Cerebellar cortex (tissue), 1 donor: ENCODE measurements around the gene TBX4.
"Not testable (repeated sequence)": the region's sequence is repeated elsewhere in the genome, so short reads cannot be mapped to it uniquely, and the experiment has no call there.

Experiments used
- DNase-seq: peaks from one replicate; pipeline ENCODE4 v3.0.0-alpha.2; 2015; ENCODE audit warnings: low spot score

TBX4 gene

DNA sequence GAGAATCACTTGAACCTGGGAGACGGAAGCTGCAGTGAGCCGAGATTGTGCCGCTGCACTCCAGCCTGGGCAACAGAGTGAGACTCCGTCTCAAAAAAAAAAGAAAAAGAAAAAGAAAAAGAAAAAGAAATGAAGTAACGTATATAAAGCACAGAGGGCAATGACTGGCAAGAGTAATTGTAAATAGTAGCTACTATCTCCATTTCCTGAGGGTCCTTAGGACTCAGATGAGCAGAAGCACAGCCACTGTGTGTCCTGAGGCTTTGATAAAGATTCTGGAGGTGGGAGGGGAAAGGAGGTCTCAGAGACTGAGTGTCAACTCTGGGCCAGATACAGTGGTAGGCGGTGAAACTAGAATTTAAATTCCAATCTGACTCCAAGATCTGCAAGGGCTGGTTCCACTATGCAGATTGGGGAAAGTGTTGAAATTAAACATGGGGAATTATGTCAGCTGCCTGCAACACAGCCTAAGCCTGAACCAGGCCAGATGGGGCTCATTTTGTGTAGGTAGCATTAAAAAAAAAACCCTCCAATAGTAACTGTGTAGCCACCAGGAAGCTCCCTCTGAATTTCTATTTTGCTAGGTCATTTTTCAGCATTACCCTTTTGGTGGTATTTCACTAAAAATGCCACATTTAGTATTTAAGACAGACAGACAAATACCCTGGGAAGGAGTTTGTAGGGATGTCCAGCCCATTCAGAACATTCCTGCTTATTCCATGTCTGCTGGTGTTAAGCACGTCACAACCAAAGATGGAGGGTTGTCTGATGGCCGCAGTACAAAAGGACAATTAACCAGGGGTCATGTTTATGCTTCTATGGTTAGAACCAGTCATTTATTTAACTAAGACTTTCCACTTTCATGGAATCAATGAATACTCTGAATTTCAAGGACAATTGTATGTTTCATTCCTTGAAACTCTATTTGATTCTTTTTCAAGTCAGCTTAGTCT, 46.1 kb downstream of the TBX4 start:
- no peak for DNase-seq

DNA sequence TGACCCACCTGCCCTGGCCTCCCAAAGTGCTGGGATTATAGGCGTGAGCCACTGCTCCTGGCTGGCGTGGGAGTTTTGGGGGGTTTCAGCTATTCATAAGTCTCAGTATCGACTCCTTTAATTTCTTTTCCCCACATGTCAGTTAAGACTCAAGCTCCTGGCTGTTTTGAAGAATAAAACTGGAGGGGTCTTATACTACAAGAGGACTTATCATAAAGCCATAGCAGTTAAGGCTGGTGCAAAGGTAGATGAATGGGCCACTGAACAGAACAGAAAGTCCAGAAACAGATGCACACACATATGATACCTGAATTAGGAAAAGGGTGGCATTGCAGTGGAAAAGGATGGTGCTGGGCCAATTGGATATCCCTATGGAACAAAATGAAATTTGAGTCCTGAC, 47.4 kb downstream of the TBX4 start:
- no peak for DNase-seq

DNA sequence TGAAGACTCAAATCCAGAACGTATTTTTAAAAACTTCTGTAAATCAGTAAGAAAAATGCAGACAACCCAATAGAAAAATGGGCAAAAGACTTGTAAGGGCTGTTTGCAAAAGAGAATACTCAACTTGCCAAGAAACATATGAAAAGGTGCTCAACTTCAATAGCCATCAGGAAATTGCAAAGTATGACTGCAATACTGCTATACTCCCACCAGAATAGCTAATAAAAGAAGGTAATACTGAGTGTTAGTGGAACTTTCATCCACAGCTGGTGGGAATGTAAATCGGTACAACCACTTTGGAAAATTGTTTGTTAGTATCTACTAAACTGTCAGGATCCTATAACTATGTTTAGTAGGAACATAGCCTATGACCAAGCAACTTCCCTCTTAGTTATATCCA, 48.1 kb downstream of the TBX4 start:
- DNase-seq = no peak

DNA sequence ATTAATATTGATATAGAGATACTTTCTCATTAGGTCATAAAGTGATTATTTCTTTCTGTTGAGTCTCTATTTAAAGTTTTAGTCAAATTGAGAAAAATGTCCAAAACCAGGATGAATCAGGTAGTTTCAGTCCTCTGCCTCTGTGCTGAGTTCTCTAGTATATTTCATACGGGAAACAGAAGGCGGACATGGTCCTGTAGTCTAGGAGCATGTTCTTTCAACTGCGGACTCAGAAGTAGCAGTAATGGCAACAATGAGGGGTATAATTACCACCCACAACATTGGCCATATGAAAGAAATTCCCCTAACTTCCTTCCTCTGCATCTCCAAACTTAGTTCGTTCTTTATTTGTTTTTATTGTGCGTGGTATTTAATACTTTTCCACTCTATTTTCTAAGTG, 50.1 kb downstream of the TBX4 start:
- DNase-seq = no peak

DNA sequence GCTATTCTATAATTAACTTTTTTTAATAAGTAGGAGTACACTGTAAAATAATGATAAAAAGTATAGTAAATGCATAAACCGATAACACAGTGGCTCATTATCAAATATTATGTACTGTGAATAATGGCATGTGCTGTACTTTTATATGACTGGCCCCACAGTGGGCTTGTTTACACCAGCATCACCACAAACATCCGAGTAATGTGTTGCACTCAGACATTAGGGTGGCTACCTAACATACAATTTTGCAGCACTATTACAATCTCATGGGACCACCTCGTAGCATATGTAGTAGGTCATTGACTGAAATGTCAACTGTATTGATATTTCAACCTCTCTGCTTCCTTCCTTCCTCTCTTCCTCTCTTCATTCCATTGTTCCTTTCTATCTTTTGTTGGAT, 51.7 kb downstream of the TBX4 start:
- DNase-seq = no peak

DNA sequence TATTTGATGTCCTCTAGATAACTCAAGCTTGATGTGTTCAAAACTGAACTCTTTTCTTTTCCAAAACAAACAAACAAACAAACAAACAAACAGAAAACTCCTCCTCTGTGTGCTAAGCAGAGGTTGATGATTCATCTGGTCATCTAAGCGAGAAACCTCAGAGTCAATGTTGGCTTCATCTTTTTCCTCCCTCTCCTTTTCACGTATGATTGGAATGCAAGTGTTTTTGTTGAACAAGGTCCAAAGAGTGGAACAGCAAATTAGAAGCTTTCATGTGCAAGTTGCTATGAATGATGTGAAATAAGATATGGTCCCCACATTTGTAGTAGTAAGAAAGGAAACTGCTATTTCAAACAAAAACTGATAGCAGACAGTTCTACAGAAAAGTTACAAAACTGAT, 52.5 kb downstream of the TBX4 start:
- DNase-seq = no peak

DNA sequence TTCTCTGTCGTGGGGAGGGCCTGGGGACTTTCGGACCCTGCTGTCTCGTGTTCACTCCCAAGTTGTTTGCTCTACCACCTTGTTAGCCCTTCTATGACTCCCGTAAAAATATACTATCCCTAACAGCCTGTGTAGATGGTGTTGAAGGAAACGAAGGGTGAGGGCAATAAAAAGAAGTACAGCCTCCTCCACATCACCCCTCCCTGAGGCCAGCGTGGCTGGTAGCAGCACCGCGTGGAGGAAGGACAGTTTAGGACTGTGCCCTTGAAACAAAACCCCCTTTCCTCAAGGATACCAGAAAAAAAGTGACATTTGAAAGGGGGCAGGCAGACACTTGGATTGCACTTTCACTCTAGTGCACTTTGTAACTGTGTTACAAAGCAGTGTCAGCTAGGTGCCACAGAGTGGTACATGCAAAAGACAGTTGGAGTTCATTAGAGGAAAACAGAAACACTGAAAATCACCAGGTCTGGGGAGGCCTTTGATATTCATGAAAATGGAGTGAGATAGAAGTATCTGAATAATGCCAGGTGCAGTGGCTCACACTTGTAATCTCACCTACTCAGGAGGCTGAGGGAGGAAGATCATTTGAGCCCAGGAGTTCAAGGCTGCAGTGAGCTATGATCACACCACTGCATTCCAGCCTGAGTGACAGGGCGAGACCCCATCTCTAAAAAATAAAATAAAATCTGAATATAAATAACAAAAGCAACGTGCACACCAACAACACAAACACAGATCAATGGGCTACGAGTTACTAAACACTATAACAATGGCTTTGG, 53.8 kb downstream of the TBX4 start:
- DNase-seq = no peak

DNA sequence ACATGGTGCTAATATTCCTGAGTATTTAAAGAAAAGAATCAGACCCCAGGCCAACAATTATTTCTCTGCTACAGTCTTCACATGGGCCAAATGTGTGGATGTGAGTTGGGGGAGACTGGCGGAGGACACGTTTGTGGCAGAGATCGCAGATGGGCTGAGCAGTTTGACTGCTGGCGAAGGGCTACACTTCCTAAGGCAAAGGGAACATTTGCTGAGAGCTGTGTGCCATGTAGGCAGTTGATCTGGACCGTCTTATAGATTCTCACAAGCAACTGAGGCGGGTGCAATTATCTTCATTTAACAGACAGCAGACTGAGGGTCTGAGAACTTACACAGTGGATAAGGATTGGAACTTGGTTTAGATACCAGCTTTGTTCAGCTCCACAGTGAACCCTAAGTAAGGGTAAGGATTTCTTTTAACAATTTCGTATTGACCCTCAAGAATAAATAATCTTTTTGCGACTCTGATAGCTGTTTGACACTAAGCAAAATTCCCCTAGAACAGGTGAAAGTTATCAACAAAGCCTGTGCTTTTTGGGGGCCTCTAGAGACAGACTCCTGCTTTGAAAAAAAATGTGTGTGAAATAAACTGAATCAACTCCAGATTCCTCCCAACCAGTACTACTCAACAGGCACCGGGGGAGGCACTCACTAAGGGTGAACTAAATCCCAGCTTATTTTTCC, 55.3 kb downstream of the TBX4 start:
- DNase-seq = no peak

DNA sequence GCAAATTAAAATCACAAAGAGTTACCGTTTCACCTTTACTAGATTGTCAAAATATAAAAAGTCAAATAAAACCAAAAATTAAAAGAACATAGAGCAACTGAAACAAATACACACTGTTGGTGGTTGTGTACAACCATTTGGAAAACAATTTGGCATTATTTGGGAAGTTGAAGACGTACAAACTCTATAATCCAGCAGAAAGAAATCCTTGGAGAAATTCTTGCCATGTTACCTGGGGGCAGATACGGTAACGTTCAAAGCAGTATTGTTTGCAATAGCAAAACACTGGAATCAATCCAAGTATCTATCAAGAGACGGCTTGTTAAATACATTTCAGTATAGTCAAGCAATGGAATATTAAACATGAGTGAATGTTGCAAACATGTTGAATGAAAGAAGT, 56.7 kb downstream of the TBX4 start:
- no peak for DNase-seq

DNA sequence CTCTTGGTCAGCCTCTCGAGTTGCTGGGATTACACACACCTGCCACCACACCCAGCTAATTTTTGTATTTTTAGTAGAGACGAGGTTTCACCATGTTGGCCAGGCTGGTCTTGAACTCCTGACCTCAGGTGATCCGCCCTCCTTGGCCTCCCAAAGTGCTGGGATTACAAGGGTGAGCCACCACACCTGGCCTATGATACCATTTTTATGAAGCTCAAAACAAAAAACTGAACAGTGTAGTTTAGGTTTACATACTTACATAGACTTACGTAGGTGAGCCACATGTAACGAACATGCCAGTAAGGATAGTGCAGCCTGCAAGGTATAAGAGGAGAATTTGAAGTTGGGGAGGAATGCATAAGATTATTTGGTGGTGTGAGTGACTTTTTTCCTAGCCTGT, 57.2 kb downstream of the TBX4 start:
- not testable (repeated sequence) for DNase-seq

DNA sequence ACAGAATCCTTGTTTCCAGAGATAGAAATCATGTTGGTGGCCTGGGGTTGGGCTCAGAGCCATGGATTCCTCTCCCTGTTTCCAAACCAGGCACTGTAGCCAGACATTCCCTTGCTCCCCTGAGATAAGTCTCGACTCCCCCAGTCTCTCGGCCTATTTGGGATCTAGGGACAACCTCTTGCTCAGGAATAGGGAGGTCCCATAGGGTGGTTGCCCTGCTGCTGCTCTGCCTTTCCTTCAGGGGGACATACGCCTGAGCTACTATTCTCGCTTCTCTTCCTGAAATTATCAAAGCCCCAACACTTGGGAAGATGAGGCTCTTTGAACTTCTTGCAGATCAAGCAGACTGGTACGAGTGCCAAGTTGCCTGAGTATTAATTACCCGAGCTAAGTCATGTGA, 58.0 kb downstream of the TBX4 start:
- DNase-seq = no peak

DNA sequence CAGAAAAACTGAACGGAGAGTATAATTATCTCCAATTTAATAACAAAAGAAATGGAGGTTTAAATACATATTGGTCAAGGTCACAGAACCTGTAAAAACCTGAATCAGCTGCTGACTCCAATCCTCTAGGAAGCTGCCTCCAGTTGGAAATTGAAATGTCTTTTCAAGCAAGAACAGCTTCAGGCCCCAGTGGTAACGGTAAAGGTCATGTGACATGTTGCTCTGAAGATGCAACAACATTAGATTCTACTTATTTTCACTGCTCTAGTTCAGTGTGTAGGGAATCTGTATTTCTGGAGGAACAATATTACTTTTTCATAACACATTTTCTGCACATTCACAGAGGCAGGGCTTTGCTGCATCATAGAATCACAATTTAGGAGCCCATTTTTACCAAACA, 58.8 kb downstream of the TBX4 start:
- no peak for DNase-seq

DNA sequence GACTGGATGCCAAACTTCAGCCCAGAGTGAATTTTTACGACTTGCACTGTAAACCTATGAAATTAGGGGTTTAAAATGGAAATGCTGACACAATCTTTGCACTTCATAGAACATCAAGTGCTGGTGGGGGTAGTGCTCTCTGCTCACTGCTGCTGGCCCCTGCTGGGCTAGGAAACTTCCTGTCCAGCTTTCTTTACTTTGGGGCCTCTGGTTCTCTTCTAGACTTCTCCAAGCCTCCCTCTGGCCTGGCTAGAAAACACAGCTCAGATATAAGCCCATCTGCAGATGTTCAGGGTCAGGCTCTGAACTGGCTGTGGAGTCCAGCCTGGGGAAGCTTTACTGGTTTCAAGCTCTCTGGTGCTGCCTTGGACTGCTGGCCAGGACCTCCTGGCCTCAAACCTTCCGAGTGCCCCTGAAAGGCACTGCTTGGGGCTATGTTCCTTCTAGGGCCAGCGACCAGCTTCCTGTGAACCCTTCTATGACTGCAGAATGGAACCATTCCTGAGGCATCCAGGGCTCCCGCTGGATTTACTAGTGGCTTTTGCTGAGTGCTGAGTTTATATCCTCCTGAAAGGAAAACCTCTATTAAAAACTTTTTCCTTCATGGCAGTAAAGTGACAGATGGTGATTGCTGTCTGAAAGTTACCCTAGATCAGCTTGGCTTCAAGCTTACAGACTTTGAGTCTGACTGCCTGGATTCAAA, 59.4 kb downstream of the TBX4 start:
- DNase-seq = no peak

DNA sequence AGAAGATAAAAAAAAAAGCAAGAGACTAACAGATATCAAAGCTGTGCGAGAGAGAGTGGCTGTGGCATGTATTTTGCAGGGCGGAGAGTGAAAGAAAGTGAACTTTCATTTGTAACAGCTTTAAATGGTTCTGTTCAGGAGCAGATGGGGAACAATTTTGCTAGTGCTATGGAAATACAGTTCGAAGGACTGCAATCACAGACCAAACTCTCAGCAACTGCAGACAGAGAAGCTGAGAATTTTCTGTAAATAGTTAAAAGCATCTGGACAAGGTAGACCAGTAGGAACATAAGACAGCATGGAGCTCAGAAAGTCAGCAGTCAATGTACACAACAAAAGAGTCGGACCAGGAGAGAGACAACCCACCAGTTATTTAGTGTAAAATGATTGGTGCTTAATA, 62.3 kb downstream of the TBX4 start:
- DNase-seq = no peak

DNA sequence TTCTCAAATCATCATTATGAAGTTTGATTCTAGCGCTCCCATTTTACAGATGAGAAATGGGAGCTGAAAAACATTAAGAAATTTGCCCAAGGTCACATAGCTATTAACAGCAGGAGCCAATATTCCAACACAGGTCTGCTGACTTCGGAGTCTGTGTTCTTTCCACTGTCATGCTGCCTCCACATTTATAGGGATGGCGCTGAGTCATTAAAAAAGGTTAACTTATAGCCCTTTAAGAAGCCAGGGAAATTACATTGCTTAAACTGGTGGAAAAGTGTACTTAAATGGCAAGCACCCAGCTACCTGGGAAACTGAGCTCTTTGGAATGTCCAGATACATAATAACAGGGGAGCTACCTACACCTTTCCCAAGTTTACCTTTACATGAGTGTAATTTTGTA, 65.0 kb downstream of the TBX4 start:
- DNase-seq = no peak

DNA sequence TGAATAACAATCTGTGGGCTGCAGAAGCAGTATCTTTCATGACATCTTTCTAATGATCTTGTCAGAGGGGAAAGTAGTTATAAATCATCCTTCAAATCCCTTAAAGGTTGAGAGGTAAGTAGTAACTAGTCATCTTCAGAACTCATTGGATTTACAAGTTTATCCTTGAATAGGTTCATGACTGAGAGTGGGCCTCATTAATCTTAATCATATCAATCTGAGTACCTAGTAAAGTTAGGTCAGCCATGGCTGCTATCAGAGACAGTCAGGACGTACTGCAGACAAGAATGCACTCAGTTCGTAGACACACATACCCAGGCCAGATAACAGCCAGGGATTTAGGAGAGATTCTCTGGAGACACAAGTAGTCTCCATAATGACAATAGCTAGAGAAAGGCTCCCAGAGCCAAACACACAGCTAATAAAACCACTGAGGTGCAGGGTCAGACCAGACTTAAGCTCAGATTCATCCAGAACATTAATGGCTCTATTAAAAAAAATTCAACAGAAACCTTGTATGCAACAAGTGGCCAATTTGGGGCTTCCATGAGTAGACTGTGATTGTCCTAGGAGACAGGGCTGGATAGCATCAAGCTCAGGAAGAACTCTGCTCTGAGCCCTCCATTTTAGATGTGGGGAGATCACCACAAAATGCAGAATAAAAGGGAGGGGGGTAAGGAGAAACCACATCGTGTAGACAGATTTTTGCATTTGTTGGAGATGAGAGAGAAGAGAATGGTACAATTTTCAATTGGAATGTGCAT, 65.8 kb downstream of the TBX4 start:
- DNase-seq = no peak

DNA sequence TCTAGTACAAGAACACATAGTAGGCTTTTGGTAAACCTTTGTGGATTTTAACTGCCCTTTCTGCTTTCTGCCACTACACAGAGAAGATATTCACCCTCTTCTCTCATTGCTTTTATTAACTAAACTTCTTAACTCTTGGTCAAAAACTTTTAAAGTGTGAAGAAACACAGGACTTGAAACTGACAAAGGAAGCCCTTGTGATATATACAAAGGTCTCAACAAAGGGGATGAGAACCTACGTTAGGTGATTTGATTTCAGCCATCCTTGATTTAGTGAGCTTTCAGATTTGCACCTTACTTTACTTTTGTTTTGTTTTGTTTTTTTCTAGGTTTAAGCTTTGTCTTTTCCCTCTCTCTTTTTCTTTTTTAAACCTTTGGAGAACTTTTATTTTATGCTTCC, 66.9 kb downstream of the TBX4 start:
- DNase-seq = no peak

DNA sequence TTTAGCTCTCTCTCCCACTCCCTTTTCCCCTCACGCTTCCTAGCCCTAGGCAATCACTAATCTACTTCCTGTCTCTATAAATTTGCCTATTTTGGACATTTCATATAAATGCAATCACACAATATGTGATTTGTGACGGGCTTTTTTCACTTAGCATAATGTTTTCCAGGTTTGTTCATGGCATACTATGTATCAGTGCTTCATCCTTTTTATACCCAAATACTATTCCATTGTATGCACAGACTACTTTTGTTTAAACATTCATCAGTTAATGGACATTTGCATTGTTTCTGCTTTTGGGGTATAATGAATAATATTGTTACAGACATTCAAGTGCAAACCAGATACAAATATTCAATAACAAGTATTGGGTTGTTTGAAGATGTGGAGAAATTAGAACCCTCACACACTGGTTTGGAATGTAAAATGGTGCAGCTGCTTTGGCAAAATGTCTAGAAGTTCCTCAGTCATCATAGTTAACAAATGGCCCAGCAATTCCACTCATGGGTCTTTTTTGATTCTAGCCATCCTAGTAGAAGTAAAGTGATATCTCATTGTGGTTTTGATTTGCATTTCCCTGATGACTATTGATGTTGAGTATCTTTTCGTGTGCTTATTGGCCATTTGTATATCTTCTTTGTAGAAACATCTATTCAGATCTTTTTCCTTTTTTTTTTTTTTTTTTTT, 67.7 kb downstream of the TBX4 start:
- DNase-seq = no peak

DNA sequence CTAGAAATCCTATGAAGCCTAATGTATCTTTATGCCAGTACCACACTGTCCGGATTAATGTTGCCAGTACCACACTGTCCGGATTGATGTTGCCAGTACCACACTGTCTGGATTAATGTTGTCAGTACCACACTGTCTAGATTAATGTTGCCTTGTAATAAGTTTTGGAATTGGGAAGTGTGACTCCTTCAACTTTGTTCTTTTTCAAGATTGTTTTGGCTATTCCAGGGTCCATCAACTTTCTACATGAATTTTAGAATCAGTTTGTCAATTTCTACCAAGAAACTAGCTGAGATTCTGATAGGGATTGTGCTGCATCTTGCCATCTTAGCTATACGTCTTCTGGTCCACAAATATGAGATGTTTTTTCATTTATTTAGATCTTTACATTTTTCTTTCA, 68.7 kb downstream of the TBX4 start:
- DNase-seq = no peak

DNA sequence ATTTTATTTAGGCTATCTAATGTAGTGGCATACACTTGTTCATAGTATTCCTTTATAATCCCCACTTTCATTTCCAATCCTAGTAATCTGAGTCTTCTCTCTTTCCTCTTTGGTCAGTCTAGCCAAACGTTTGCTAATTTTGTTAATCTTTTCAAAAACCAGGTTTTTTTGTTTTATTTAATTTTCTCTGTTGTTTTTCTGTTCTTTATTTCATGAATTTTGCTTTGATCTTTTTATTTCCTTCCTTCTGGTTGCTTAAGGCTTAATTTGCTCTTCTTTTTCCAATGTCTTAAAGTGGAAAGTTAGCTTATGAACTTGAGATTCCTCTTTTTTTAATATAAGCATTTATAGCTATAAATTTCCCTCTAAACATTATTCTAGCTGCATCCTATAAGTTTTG, 69.9 kb downstream of the TBX4 start:
- DNase-seq = no peak

DNA sequence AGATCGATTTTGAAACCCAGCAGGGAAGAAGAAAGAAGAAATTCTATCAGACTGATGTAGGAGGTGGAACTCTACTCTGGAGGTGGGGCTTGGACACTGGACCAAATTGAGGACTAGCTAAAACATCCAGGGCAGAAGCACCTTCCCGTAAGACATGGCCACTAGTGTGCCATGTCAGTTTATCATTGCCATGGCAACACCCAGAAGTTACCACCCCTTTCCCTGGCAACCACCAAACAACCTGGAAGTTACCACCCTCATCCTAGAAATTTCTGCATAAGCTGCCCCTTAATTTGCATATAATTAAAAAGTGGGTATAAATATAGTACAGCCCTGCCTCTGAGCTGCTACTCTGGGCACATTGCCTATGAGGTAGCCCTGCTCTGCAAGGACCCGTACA, 72.1 kb downstream of the TBX4 start:
- DNase-seq = no peak
